Activated naive CD8-positive, alpha-beta T cell treated with anti-CD3 and anti-CD28 coated beads, Interleukin-2, amount 50 U/mL, for 16 hours (primary cell): Measurements from ENCODE around the gene DDA1.
A peak's percentile ranks its signal among the peaks of the same experiment; 100 is the strongest.
"Not testable (repeated sequence)": the region's sequence is repeated elsewhere in the genome, so short reads cannot be mapped to it uniquely, and the experiment has no call there.

ENCODE experiments used
- DNase-seq: peaks from one replicate; pipeline ENCODE4 v3.0.0-alpha.2; 2020; ENCODE audit warnings: low read depth, low spot score

DDA1 gene

DNA sequence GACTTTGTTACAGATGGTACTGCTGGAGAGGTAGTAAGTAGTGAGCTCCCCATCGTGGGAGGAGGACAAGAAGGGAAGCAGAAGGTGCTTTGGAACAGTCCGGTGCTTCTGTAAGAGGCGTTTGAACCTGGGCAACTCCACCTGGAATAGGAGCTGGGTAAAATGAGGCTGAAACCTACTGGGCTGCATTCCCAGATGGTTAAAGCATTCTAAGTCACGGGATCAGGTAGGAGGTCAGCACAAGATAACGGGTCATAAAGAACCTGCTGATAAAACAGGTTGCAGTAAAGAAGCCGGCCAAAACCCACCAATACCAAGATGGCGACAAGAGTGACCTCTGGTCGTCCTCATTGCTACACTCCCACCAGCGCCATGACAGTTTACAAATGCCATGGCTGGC is 22.6 kb upstream of the DDA1 start:
- no peak for DNase-seq

GRCh38 chr19:17289489-17289888 is 19.9 kb upstream of the DDA1 start:
- no peak for DNase-seq

DNA sequence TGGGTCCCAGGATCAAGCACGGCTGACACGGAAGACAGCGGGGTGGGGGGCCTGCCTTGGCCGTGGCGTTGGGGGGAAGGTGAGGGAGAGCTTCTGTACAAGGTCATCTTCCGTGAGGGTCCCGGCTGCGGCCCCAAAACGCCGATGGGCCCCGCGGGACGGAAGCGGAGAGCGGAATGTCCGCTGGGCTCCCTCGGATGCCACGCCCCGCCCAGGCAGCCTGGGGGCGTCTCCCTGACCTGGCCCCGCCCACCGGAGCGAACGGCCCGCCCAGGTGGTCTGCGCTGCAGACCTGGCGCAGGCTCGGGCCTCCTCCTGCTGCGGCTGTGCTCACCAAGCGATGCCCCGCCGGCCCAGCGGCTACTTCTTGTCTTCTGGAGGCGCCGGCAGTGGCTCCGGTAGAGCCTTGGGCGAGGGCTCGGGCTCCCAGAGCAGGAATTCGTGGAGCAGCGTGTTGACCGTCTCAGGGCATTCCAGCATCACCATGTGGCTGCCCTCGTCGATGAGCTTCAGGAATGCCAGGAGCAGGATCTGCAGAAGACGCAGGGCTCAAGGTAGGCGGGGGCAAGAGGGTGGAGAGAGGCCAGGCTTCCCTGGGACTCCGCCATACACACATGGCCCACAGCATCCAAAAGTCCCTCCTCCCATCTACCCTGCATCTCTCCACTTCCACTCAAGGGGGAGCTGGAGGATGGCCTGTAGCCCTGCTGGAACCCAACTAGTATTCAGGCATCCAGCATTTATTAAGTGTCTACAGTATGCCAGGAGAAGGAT is 16.9 kb upstream of the DDA1 start:
- DNase-seq: peak; percentile 62

- DNase-seq: no peak
Measured at GRCh38 chr19:17293605-17294004, 15.8 kb upstream of the DDA1 start.

- DNase-seq: peak; percentile 24
Measured at GRCh38 chr19:17294051-17294891, 15.1 kb upstream of the DDA1 start.

- DNase-seq: not testable (repeated sequence)
Measured at GRCh38 chr19:17295551-17295950, 13.8 kb upstream of the DDA1 start.

DNA sequence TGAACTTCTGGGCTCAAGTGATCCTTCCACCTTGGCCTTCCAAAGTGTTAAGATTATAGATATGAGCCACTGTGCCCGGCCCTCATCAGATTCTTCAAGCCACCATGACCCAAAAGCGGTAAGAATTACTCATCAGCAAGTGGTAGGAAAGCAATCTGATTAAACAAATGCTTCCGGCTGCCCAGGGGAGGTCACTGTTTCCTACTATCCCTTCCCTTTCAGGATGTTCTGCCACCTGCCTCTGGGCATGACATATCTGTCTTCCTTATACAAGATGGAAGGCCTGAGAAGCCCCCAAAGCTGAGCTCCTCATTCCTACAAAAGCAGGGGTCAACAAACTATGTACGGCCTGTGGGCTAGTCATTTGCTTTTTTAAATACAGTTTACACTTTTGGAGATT is 13.1 kb upstream of the DDA1 start:
- no peak for DNase-seq

GRCh38 chr19:17296976-17297375 is 12.4 kb upstream of the DDA1 start:
- no peak for DNase-seq

- no peak for DNase-seq
Measured at GRCh38 chr19:17300992-17301619, 8.3 kb upstream of the DDA1 start.

DNA sequence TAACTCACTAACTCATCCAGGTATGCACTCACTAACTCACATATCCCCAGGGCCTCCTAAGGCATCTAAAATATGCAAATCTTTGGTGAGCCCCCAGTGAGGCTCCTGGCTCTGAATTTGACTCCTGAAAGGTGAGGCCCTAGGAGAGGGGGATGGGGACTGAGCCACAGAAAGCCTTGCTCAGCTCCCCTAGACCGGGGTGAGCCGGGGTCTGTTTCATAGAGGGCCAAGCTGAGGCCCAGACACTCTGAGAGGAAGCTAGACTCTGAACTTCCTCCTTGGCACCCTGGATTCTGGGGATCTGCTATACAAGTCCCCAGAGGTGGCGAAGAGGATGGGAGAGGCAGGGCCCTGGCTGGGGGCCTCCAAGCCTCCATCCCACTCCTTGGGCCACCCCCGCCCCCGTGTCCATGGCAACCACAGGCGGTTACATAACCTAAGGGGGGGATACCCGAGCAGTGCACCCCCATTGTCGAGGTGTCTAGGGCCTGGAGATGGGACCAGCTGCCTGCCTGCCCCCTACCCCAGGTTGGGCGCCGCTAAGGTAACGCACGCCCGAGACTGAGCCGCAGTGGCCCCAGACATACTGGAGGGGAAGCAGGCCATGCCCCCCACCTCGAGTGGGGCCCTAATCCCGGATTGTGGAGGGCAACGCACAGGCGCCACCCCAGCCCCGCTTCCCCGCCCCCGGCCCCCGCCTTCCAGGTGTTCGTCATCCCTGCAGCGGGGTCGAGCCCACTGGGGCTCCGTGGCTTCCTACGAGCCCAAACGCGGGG is 6.8 kb upstream of the DDA1 start:
- no peak for DNase-seq

GRCh38 chr19:17303167-17303939 is 6.0 kb upstream of the DDA1 start, which contains the start of gene ABHD8:
Gene ABHD8, minus strand, starts transcription at chr19:17303425. Its CDS starts 1,809 bp downstream, at chr19:17301616.
- DNase-seq: peak; percentile 86

- no peak for DNase-seq
Measured at GRCh38 chr19:17303940-17304267, 5.5 kb upstream of the DDA1 start.

GRCh38 chr19:17304386-17305215 is 4.8 kb upstream of the DDA1 start:
- no peak for DNase-seq

GRCh38 chr19:17305216-17305516 is 4.2 kb upstream of the DDA1 start:
- DNase-seq: no peak

DNA sequence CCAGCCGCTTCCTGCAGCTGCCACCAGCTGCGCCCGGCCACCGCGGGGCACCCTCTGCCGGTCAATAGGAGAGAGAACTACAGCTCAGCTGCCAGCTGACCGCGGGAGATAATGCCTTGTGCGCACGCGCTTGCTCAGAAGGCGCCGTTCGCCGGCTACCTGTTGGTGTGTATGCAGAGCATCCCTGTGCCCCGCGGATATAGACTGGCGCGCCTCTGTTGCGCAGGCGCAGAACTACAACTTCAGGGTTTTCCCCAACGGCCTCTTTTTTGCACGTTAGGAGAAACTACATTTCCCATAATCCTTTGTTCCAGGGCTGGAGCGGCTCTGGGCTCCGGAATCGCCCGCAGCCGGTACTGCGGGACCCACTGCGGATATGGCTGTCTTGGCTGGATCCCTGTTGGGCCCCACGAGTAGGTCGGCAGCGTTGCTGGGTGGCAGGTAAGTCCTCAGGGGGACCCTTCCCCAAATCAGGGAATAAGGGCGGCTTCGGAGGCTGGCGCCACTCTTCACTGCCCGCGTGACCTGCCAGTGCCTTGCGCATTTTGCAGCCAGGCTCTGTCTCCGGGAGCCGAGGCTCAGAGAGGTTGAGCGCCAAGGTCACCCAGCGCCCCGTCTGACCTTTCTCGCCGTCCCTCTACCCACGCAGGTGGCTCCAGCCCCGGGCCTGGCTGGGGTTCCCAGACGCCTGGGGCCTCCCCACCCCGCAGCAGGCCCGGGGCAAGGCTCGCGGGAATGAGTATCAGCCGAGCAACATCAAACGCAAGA is 3.7 kb upstream of the DDA1 start, which contains the start of gene MRPL34:
Gene MRPL34 (plus strand): TSS at position 356 of the 768 bp plus-strand sequence. CDS start 21 bp downstream, at position 377.
- peak; percentile 87 for DNase-seq

DNA sequence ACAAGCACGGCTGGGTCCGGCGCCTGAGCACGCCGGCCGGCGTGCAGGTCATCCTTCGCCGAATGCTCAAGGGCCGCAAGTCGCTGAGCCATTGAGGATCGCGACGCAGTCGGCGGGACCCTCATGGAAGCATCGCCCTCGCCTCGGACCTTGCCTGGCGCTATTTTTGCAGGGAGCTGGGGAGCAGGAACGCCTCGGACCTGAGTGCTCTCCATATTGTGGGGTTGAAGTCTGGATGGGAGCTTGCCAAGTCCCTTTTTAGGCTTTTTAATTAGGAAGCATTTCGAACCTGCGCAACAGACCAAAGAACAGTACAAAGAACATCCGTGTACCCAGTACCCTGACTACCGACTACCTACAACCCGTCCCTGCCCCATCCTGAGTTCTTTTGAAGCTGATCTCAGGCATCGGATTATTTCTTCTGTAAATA is 3.1 kb upstream of the DDA1 start:
- DNase-seq: no peak

DNA sequence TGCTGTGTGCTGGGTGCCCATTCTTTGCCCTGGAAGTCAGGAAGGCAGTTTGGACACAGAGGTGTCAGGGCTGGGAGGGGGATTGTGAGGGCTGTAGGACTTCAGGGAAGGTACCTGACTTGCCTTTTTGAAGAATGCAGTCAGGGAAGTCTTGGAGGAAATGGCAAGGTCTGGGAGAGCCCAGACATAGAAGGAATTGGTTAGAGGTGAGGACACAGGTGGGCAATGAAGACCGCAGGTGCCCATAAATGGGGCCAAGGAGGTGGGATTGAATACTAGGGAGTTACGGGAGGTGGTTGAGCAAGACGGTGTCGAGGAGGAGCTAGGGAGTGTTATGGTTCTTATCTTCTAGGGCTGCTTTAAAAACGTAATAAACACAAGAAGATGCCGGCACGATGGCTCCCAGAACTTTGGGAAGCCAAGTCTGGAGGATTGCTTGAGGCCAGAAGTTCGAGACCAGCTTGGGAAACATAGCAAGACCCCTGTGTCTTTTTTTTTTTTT is 1.4 kb upstream of the DDA1 start:
- no peak for DNase-seq

DNA sequence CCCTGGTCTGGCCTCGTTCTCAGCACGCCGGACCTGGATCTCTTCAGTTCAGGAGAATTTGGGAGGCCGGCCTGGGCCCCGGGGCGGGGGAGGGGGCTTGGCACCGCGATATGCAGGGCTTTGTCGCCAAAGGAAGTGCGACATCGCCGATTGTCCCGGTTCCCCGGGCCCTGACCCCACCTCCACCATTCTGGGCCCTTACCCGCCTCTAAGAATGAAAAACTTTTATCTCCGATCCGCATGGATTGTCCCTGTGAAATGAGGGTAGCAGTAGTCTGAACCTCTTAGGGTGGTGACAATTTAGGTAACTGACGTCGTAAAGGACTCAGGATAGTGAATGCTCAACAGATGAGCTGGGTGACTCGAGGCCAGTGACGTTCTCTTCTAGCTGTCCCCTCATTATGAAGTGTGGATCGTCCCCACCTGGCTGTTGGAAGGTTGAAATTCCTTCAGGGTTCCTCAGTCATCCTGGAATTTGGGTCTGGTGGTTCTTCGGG is 650 bp downstream of the DDA1 start:
- DNase-seq: no peak
